Adipose tissue (tissue), 3 donors: Measurements from ENCODE around the gene PEPD. TPM values are rescaled to one million over a fixed set of nuclear protein-coding genes. Genes with fewer than 3 reads are reported as not detected.

Experiments used
- H3K27ac ChIP-seq: one replicate; pipeline ENCODE4 v1.5.1; 2013; ENCODE audit warnings: low read depth, low read length
- WGBS, 3 donors: extraction: QIAGEN DNeasy Blood & Tissue Kit; methylation state at CpG; one replicate each; pipeline ENCODE4 v1.1.7; 2013; 5-methylcytosine and 5-hydroxymethylcytosine counted together
- polyA plus RNA-seq, 3 donors: library from polyadenylated mRNA; stranded (reverse); fragments of 200-250 nt; gene quantifications; one replicate each; pipeline ENCODE4 v1.2.3, GENCODE V29; 2013
- donor health status: healthy with polysubstance abuse.
- donor health status: Bipolar disorder and iron deficiency.
- donor health status: healthy.

PEPD gene
- polyA plus RNA-seq, 3 donors: 23.5 to 129 (median 79.8) TPM

- no peak overlapping the region for H3K27ac ChIP-seq
- WGBS, 3 donors: 89 to 93% (median 93%) methylated on average over 11 of the region's 11 CpGs
Measured at GRCh38 chr19:33456076-33456844, 65.3 kb downstream of the PEPD start.

- WGBS, 3 donors: 82 to 97% (median 94%) methylated on average over 3 of the region's 3 CpGs
- H3K27ac ChIP-seq: no peak overlapping the region
Measured at GRCh38 chr19:33453265-33453664, 68.3 kb downstream of the PEPD start.

- WGBS, 3 donors: 95 to 96% (median 96%) methylated on average over 7 of the region's 7 CpGs
- no peak overlapping the region for H3K27ac ChIP-seq
Measured at GRCh38 chr19:33450689-33451088, 70.9 kb downstream of the PEPD start.

- H3K27ac ChIP-seq: no peak overlapping the region
- WGBS, 3 donors: 85 to 94% (median 86%) methylated on average over 6 of the region's 6 CpGs
Measured at GRCh38 chr19:33449799-33450198, 71.8 kb downstream of the PEPD start.

GRCh38 chr19:33448159-33448516, 73.5 kb downstream of the PEPD start:
- H3K27ac ChIP-seq: no peak overlapping the region
- WGBS, 3 donors: 92 to 96% (median 94%) methylated on average over 9 of the region's 9 CpGs

GRCh38 chr19:33447336-33448158, 74.0 kb downstream of the PEPD start:
- 81 to 84% (median 82%) methylated on average over 18 of the region's 18 CpGs for WGBS, 3 donors
- H3K27ac ChIP-seq: no peak overlapping the region

- 90 to 94% (median 91%) methylated on average over 22 to 23 of the region's 23 CpGs for WGBS, 3 donors
- no peak overlapping the region for H3K27ac ChIP-seq
Measured at GRCh38 chr19:33446330-33447293, 75.0 kb downstream of the PEPD start.

- H3K27ac ChIP-seq: no peak overlapping the region
- 89 to 94% (median 93%) methylated on average over 17 of the region's 17 CpGs for WGBS, 3 donors
Measured at GRCh38 chr19:33445442-33446329, 75.9 kb downstream of the PEPD start.

GRCh38 chr19:33444562-33445441, 76.8 kb downstream of the PEPD start:
- 85 to 86% (median 85%) methylated on average over 12 of the region's 12 CpGs for WGBS, 3 donors
- H3K27ac ChIP-seq: no peak overlapping the region

- 90 to 97% (median 95%) methylated on average over 32 of the region's 32 CpGs for WGBS, 3 donors
- H3K27ac ChIP-seq: no peak overlapping the region
Measured at GRCh38 chr19:33443638-33444561, 77.7 kb downstream of the PEPD start.

- WGBS, 3 donors: 95 to 96% (median 96%) methylated on average over 9 of the region's 9 CpGs
Measured at GRCh38 chr19:33442706-33443105, 78.9 kb downstream of the PEPD start.

GRCh38 chr19:33441828-33442227, 79.8 kb downstream of the PEPD start:
- WGBS, 3 donors: 86 to 87% (median 86%) methylated on average over 3 of the region's 3 CpGs
- H3K27ac ChIP-seq: no peak overlapping the region

More at GRCh38 chr19:33442706-33443105, 78.9 kb downstream of the PEPD start:
- H3K27ac ChIP-seq: no peak overlapping the region

- WGBS, 3 donors: 62 to 90% (median 63%) methylated on average over 10 to 11 of the region's 11 CpGs
Measured at GRCh38 chr19:33441277-33441699, 80.3 kb downstream of the PEPD start.

GRCh38 chr19:33440682-33441081, 80.9 kb downstream of the PEPD start:
- H3K27ac ChIP-seq: no peak overlapping the region
- WGBS, 3 donors: 93 to 94% (median 94%) methylated on average over 7 of the region's 7 CpGs

More at GRCh38 chr19:33441277-33441699, 80.3 kb downstream of the PEPD start:
- no peak overlapping the region for H3K27ac ChIP-seq

GRCh38 chr19:33440241-33440640, 81.3 kb downstream of the PEPD start:
- WGBS, 3 donors: 72 to 86% (median 78%) methylated on average over 6 of the region's 6 CpGs
- no peak overlapping the region for H3K27ac ChIP-seq
